ENCODE results near the gene NOXO1. TPM values are rescaled to one million over a fixed set of nuclear protein-coding genes. Genes with fewer than 3 reads are reported as not detected.

The NOXO1 gene
- total RNA-seq, 1 experiment from 2014 or later: 1.7 TPM

DNA sequence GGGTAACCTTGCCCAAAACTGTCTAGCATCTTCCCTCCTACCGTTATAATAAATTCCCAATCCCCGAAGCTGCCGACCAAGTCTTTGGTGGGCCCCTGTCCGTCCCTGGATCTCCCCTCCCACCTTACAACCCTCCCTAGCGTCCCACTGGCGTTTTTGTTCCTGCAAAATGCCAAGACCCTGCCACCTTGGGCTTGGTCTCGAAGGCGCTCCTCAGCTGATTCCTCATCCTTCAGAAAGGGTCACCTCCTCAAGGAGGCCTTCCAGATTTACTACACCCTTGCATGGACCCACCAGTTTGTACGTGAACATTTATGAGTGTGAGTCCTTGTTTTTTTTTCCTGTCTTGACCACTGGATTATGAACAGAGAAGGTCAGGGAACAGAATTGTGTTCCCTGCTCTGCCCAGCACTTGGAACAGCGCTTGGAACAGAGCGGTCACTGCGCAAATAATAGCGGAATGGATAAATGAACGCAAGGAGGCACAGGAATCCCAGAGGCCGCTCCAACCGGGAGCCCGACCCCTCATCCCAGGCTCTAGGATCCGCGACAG lies 1.8 kb upstream of the NOXO1 start:
- Mint-ChIP-seq H3K27me3 (ENCODE audit: low read depth) (peaks cover 46% of the 10 kb centered on the region), H3K9me3 (no peaks in the 10 kb centered on the region), H3K36me3 (ENCODE audit: insufficient read depth in 1 of 3, low read depth in 3 of 3) (peaks cover 0 to 20% (median 18%) of the 10 kb centered on the region in 3 experiments), H3K4me1 (peaks cover 19 to 26% of the 10 kb centered on the region in 2 experiments), H3K27ac (peak overlapping the region in 2 of 3 experiments; percentile 50 to 58; a peak in 2 of 7 replicates), H3K4me3 (peak overlapping the region; percentile 52 to 75)
- Histone ChIP-seq H4K91ac (ENCODE audit: insufficient read length, low read depth, low read length) (no peak overlapping the region), H2AK5ac (ENCODE audit: insufficient read length, low read length) (no peak overlapping the region), H2BK20ac (ENCODE audit: low read depth, low read length, poor library complexity, severe bottlenecking) (no peak overlapping the region), H3T11ph (ENCODE audit: low read length) (no peak overlapping the region), H3K79me1 (ENCODE audit: insufficient read depth, low read depth, low read length, poor library complexity, severe bottlenecking) (no peaks in the 10 kb centered on the region), H2BK120ac (ENCODE audit: low read depth, low read length, poor library complexity, severe bottlenecking) (no peak overlapping the region), H2AFZ (ENCODE audit: low read length) (no peak overlapping the region), H3K4me2 (ENCODE audit: insufficient read depth, insufficient read length, low read length) (peak overlapping the region; percentile 16), H3K4ac (ENCODE audit: low read depth, low read length) (no peak overlapping the region), H4K5ac (ENCODE audit: insufficient read length, low read depth, low read length) (no peak overlapping the region), H3K27ac (ENCODE audit: insufficient read length, low read depth, low read length) (no peak overlapping the region), H3K23ac (ENCODE audit: insufficient read length, low read depth, low read length) (no peak overlapping the region), H3K23me2 (ENCODE audit: insufficient read length, low read depth, low read length, poor library complexity, severe bottlenecking) (peaks cover 24% of the 10 kb centered on the region), H2BK15ac (ENCODE audit: low read depth, low read length) (no peak overlapping the region), H3K56ac (ENCODE audit: insufficient read length, low read depth, low read length) (no peak overlapping the region), H3K9me3 (ENCODE audit: control insufficient read depth, low read depth, low read length) (no peaks in the 10 kb centered on the region), H2BK5ac (ENCODE audit: insufficient read length, low read length) (no peak overlapping the region), H2BK12ac (ENCODE audit: insufficient read length, low read depth, low read length) (no peak overlapping the region), H3K14ac (ENCODE audit: insufficient read depth, low read length) (no peak overlapping the region), H3K27me3 (ENCODE audit: insufficient read depth, low read length) (peaks cover 22% of the 10 kb centered on the region), H3K79me2 (ENCODE audit: insufficient read depth, low read length) (no peaks in the 10 kb centered on the region; the same call in 1 of the 2 replicates), H3K4me1 (ENCODE audit: insufficient read depth, low read length) (no peaks in the 10 kb centered on the region), H4K8ac (replicated peaks; ENCODE audit: insufficient read length, low read depth, low read length) (no peak overlapping the region), H4K20me1 (ENCODE audit: control insufficient read depth, insufficient read depth, insufficient read length) (peaks cover 2% of the 10 kb centered on the region), H3K18ac (ENCODE audit: insufficient read length, low read depth, low read length) (no peak overlapping the region), H3K9ac (ENCODE audit: extremely low read depth, insufficient read length, low read length) (no peak overlapping the region)
- TF ChIP-seq, protein P1, sequence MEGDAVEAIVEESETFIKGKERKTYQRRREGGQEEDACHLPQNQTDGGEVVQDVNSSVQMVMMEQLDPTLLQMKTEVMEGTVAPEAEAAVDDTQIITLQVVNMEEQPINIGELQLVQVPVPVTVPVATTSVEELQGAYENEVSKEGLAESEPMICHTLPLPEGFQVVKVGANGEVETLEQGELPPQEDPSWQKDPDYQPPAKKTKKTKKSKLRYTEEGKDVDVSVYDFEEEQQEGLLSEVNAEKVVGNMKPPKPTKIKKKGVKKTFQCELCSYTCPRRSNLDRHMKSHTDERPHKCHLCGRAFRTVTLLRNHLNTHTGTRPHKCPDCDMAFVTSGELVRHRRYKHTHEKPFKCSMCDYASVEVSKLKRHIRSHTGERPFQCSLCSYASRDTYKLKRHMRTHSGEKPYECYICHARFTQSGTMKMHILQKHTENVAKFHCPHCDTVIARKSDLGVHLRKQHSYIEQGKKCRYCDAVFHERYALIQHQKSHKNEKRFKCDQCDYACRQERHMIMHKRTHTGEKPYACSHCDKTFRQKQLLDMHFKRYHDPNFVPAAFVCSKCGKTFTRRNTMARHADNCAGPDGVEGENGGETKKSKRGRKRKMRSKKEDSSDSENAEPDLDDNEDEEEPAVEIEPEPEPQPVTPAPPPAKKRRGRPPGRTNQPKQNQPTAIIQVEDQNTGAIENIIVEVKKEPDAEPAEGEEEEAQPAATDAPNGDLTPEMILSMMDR (conservative IDR thresholded peaks at IDR 0.05): no peak
- DNase-seq: no peak
- whole genome bisulfite sequencing (ENCODE audit: extremely low coverage, insufficient read length, low lambda C conversion rate): no CpG with 5 or more reads among the region's 19 CpGs

Data from H9 (cell line).